SK-N-SH treated with all-trans-retinoic acid at 6 μM for 48 hours (cell line): ENCODE results near the gene MYH14.

Source experiments
- ATAC-seq: fragments of 200-7000 bp; cut with Tn5 transposase; 3 replicates; pipeline ENCODE4 v1.9.1; 2020; ENCODE audit warnings: mild to moderate bottlenecking, moderate library complexity
- ARNTL ChIP-seq: fragments of 450-650 bp; formaldehyde crosslinking; IDR thresholded peaks from 2 replicates; pipeline ENCODE4 v1.5.0; 2020; ENCODE audit warnings: low read depth, mild to moderate bottlenecking, moderate library complexity, borderline replicate concordance
- CREB5 ChIP-seq: fragments of 250-450 bp; sonication (Bioruptor Pico); IDR thresholded peaks from 2 replicates; pipeline ENCODE4 v1.5.1; 2020; ENCODE audit warnings: low read depth, mild to moderate bottlenecking, moderate library complexity
- CSDC2 ChIP-seq: fragments of 250-450 bp; sonication (Bioruptor Pico); IDR thresholded peaks from 2 replicates; pipeline ENCODE4 v1.5.0; 2020; ENCODE audit warnings: mild to moderate bottlenecking, moderate library complexity
- CSRNP3 ChIP-seq: fragments of 250-450 bp; sonication (Bioruptor Pico); IDR thresholded peaks from 2 replicates; pipeline ENCODE4 v1.5.1; 2021; ENCODE audit warnings: mild to moderate bottlenecking, moderate library complexity
- ESRRG ChIP-seq: fragments of 250-450 bp; sonication (Bioruptor Pico); IDR thresholded peaks from 2 replicates; pipeline ENCODE4 v1.6.1; 2021; ENCODE audit warnings: mild to moderate bottlenecking
- ISL1 ChIP-seq: fragments of 250-450 bp; sonication (Bioruptor Pico); IDR thresholded peaks from 2 replicates; pipeline ENCODE4 v2.1.2; 2022; ENCODE audit warnings: mild to moderate bottlenecking, moderate library complexity
- PATZ1 ChIP-seq: fragments of 250-450 bp; sonication (Bioruptor Pico); IDR thresholded peaks from 2 replicates; pipeline ENCODE4 v1.8.0; 2020; ENCODE audit warnings: mild to moderate bottlenecking, moderate library complexity, borderline replicate concordance
- POU6F1 ChIP-seq: fragments of 250-450 bp; sonication (Bioruptor Pico); IDR thresholded peaks from 2 replicates; pipeline ENCODE4 v1.8.0; 2021; ENCODE audit warnings: low read depth, mild to moderate bottlenecking, moderate library complexity, borderline replicate concordance
- SNAI2 ChIP-seq: fragments of 250-450 bp; sonication (Bioruptor Pico); IDR thresholded peaks from 2 replicates; pipeline ENCODE4 v1.5.0; 2020; ENCODE audit warnings: mild to moderate bottlenecking, moderate library complexity
- TCF4 ChIP-seq: fragments of 250-450 bp; sonication (Bioruptor Pico); IDR thresholded peaks from 2 replicates; pipeline ENCODE4 v1.8.0; 2021; ENCODE audit warnings: mild to moderate bottlenecking, moderate library complexity, borderline replicate concordance
- TOX ChIP-seq: fragments of 250-450 bp; sonication (Bioruptor Pico); IDR thresholded peaks from 2 replicates; pipeline ENCODE4 v1.8.0; 2021; ENCODE audit warnings: mild to moderate bottlenecking, moderate library complexity, borderline replicate concordance
- TSHZ2 ChIP-seq: fragments of 250-450 bp; sonication (Bioruptor Pico); IDR thresholded peaks from 2 replicates; pipeline ENCODE4 v1.5.0; 2020; ENCODE audit warnings: mild to moderate bottlenecking, moderate library complexity
- ZC3H10 ChIP-seq: fragments of 250-450 bp; sonication (Bioruptor Pico); IDR thresholded peaks from 2 replicates; pipeline ENCODE4 v1.5.1; 2021; ENCODE audit warnings: mild to moderate bottlenecking, moderate library complexity
- ZFP3 ChIP-seq: fragments of 250-450 bp; sonication (Bioruptor Pico); IDR thresholded peaks from 2 replicates; pipeline ENCODE4 v1.5.0; 2020; ENCODE audit warnings: mild to moderate bottlenecking, moderate library complexity
- ZFP30 ChIP-seq: fragments of 450-650 bp; formaldehyde crosslinking; IDR thresholded peaks from 2 replicates; pipeline ENCODE4 v1.5.0; 2022; ENCODE audit warnings: mild to moderate bottlenecking, moderate library complexity
- ZNF565 ChIP-seq: fragments of 450-650 bp; formaldehyde crosslinking; conservative IDR thresholded peaks from 2 replicates; pipeline ENCODE4 v1.5.0; 2020; ENCODE audit warnings: low read depth, mild to moderate bottlenecking, moderate library complexity
- ZNF70 ChIP-seq: fragments of 450-650 bp; formaldehyde crosslinking; IDR thresholded peaks from 2 replicates; pipeline ENCODE4 v1.5.0; 2020; ENCODE audit warnings: mild to moderate bottlenecking, moderate library complexity
- ZNF8 ChIP-seq: fragments of 450-650 bp; formaldehyde crosslinking; IDR thresholded peaks from 2 replicates; pipeline ENCODE4 v1.5.0; 2020; ENCODE audit warnings: mild to moderate bottlenecking, moderate library complexity

Gene MYH14

GRCh38 chr19:50206191-50206590, 2.8 kb downstream of the MYH14 start:
- TF ChIP-seq SNAI2 (CRISPR knock-in tag) (no peak), TSHZ2 (no peak), ISL1 (CRISPR knock-in tag) (no peak), ESRRG (CRISPR knock-in tag) (no peak), ZNF565 (CRISPR knock-in tag) (no peak), ZFP3 (CRISPR knock-in tag) (no peak), PATZ1 (CRISPR knock-in tag) (no peak), TOX (no peak)

GRCh38 chr19:50207730-50208129, 4.3 kb downstream of the MYH14 start:
- ATAC-seq, result no peak
- TF ChIP-seq POU6F1 (CRISPR knock-in tag) (no peak), TSHZ2 (no peak), CSDC2 (CRISPR knock-in tag) (no peak), ESRRG (CRISPR knock-in tag) (no peak), ZNF70 (CRISPR knock-in tag) (no peak), ARNTL (CRISPR knock-in tag) (no peak), ZNF8 (CRISPR knock-in tag) (no peak), CSRNP3 (no peak)

More at GRCh38 chr19:50206191-50206590, 2.8 kb downstream of the MYH14 start:
- no peak for ATAC-seq

- TF ChIP-seq ZC3H10 (no peak), ZFP30 (CRISPR knock-in tag) (no peak), ARNTL (CRISPR knock-in tag) (no peak), ISL1 (CRISPR knock-in tag) (no peak), TCF4 (CRISPR knock-in tag) (no peak), CREB5 (no peak)
- no peak for ATAC-seq
These were observed 5.7 kb downstream of the MYH14 start for GRCh38 chr19:50209131-50209530.
